IPS DF 4.7 (cell line): ENCODE results near the gene CNGB1.
"Not testable (repeated sequence)": the region's sequence is repeated elsewhere in the genome, so short reads cannot be mapped to it uniquely, and the experiment has no call there.

ENCODE experiments used
- DNase-seq: peaks from one replicate; pipeline ENCODE4 v3.0.0-alpha.2; 2013; ENCODE audit warnings: low spot score; ENCODE audit errors: extremely low read depth

The CNGB1 gene

GRCh38 chr16:57865746-57866528 is 105.0 kb downstream of the CNGB1 start:
- DNase-seq, result no peak

DNA sequence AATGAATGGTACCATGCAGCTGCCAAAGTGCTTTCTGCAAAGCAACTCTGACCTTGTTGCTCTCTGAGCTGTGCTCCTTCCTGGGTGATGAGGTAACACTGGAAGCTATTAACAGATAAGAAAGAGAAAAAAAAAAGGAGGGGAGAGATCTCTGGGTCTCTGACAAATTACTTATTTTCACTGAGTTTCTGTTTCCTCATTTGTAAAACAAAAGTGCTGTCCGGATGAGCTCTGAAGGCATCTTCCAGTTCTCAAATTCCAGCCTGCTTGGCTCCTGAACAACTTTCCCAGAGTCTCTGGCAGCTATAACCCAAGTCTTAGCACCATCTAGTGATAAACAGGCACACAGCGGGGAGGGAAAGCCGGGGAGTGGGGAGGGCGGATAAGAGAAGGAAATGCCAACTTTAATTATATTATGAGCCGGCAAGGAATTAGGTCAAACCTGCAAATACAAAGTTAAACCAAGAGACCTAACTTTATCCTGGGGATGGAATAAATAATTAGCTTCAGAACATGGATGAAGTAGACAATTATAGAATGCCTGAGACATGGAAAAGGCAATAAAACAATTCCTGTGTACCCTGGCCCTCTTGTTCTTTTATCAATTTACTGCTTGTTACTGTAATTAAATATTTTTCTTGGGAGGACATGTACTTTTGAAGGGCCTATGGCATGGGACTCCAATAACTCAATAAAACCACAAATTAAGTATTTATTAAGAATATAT is 107.3 kb downstream of the CNGB1 start:
- no peak for DNase-seq

- no peak for DNase-seq
These were observed 108.1 kb downstream of the CNGB1 start for GRCh38 chr16:57862698-57863433.

DNA sequence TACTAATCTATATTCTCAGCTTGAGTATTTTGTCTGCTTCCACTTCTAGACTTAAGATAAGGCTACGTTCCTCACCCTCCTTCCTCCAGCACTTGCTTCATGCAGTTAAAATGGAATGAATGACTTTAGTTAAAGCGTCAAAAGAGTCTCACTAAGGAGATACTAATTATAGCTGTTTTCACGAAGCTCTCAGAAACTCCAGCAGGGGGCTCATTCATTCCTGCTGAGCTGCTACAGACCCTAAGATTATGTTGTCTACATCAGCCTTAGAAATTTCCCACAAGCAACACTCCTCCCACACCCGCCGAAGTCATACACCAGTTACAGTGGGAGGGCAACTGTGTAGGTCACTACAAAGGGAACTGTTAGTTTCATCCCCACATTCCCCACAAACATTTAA is 111.6 kb downstream of the CNGB1 start:
- no peak for DNase-seq

DNA sequence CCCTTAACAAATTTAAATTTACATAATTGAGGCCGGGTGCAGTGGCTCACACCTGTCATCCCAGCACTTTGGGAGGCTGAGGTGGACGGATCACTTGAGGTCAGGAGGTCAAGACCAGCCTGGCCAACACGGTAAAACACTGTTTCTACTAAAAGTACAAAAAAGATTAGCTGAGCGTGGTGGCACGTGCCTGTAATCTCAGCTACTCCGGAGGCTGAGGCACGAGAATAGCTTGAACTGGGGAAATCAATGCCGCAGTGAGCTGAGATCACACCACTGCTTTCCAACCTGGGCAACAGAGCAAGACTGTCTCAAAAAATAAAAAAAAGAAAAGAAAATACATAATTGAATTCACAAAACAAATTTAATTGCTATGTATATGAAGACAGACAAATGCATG is 112.3 kb downstream of the CNGB1 start:
- DNase-seq, result no peak

DNA sequence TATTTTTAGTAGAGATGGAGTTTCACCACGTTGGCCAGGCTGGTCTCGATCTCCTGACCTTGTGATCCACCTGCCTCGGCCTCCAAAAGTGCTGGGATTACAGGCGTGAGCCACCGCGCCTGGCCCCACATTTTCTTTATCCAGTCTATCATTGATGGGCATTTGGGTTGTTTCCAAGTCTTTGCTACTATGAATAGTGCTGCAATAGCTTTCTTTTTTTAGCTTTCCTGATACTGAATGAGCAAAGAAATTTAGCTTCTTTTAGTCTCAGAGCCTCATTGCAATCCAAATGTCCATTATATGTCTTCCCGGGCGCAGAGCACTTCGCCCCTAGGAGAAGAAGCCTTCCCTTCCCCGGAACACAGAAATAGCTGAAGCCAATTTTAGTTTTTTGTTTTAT is 112.9 kb downstream of the CNGB1 start:
- not testable (repeated sequence) for DNase-seq

- DNase-seq, result no peak
These were observed 115.7 kb downstream of the CNGB1 start for GRCh38 chr16:57855188-57855587.

DNA sequence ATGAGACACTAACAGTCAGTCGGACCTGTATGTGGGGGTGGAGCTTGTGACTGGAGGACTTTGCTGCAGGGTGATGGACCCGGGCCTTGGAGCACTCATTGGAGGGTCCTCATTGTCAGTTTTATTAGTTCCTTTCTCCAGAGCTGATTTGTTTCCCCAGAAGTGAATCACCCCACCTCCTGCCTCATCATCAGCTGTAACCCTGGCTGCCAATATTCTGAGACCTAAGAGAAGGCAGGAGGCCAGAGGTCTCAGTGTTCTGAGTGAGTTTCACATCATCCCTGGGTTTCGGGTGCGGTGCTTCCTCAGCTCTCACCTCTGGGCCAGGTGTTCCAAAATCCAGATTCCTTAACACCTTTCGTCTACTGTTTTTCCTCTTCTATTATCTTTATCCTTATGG is 118.7 kb downstream of the CNGB1 start:
- no peak for DNase-seq

DNA sequence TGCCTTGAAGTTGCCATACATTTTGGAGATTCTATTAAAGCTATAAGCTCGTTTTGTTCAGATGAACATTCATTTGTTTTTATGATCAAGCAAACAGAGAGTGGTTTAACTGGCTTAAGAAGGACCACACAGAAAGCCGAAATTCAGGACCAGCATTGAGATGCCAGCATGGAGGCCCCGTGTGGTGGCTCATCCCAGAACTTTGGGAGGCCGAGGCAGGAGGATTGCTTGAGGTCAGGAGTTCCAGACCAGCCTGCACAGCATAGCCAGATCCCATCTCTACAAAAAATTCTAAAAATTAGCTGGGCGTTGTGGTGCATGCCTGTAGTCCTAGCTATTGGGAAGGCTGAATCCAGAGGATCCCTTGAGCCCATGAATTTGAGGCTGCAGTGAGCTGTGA is 122.7 kb downstream of the CNGB1 start:
- no peak for DNase-seq

- not testable (repeated sequence) for DNase-seq
These were observed 124.0 kb downstream of the CNGB1 start for GRCh38 chr16:57846931-57847330.

- peak; percentile 79 for DNase-seq
These were observed 124.7 kb downstream of the CNGB1 start for GRCh38 chr16:57846078-57846697.

- no peak for DNase-seq
These were observed 125.8 kb downstream of the CNGB1 start for GRCh38 chr16:57845115-57845514.

- DNase-seq, result no peak
These were observed 126.4 kb downstream of the CNGB1 start for GRCh38 chr16:57844416-57845030.

DNA sequence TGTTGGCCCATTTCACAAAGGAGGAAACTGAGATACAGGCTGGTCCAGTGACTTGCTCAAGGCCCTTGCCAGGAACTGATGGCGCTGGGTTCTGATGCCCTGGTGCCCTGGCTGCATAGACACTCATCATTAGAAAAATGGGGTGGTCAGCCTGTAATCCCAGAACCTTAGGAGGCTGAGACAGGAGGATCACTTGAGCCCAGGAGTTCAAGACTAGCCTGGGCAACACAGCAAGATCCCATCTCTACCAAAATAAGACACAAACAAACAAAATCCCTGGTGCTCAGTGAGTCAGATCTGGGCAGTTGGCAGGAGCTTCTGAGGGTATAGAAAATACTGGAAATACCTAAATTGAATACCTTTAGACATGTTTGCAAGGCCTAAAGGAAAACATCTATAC is 127.5 kb downstream of the CNGB1 start:
- no peak for DNase-seq

DNA sequence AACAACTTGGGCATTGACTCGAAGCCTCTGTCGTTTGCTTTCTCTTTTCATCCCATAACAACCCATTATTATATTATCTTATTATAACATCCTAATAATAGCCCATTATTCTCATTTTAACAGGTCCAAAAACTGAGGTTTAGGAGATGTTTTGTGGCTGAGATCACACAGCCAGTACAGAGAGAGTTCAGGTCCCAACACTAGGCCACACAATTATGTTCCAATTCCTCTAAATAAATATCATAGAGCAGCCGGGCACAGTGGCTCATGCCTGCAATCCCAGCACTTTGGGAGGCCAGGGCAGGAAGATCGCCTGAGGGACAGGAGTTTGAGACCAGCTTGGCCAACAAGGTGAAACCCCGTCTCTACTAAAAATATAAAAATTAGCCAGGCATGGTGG is 128.3 kb downstream of the CNGB1 start:
- DNase-seq, result no peak

DNA sequence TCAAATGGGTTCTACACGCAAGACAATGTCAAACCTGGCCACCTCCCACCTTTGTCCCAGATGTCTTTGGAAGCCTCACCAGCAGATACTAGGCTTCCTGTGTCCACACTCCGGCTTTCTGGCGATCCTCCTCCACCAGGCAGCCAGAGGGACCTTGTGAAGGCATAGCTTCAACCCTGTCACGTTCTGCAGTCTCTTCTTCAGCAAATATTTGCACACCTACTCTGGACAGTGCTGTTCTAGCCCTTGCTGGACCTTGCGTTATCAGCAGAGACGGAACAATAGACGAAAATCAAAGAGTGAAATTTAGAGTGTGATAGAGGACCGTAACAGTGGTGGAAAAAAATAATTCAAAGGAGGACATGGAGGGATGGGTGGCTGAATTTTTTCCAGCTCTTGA is 130.1 kb downstream of the CNGB1 start:
- no peak for DNase-seq

GRCh38 chr16:57838161-57838560 is 132.8 kb downstream of the CNGB1 start:
- no peak for DNase-seq

DNA sequence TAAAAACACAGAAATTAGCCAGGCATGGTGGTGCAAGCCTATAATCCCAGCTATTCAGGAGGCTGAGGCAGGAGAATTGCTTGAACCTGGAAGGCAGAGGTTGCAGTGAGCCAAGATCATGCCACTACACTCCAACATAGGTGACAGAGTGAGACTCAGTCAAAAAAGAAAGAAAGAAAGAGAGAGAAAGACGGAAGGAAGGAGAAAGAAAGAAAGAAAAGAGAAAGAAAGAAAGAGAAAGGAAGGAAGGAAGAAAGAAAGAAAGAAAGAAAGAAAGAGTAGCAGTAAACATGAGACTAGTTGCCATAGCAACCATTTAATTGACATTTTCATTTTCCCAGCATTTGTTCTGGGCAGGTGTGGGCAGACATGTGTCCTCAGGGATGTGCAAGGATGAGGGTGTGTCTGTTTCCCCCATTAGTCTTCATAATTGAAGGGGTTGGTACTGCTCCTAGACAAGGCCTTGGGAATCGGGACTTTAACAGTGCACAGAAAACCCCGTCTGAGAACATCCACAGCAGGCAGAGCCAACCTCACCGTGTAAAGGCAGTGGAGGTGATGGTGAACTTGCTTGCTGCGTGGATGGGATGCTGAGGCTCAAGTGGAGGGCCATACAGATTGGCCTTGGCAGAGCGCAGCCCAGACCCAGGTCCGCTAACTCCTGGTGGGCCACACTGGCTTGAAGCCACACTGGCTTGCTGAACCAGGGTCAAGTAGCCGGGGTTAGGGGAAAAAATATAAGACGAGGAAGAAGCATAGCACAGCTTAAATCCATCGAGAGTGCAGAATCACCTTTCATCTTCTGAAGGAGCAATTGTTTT is 133.4 kb downstream of the CNGB1 start:
- DNase-seq, result no peak

DNA sequence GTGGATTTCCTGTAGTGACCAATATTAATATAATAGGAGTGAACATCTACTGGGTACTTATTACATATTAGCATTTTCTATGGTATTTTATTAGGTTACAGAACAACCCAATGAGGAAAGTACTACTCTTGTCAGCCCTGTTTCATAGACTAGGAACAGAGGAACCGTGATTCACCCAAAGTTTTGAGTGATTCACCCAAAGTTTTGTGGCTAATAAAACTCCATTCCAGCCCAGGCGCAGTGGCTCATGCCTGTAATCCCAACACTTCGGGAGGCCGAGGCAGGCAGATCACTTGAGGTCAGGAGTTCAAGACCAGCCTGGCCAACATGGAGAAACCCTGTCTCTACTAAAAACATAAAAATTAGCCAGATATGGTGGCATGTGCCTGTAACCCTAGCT is 135.5 kb downstream of the CNGB1 start:
- not testable (repeated sequence) for DNase-seq

DNA sequence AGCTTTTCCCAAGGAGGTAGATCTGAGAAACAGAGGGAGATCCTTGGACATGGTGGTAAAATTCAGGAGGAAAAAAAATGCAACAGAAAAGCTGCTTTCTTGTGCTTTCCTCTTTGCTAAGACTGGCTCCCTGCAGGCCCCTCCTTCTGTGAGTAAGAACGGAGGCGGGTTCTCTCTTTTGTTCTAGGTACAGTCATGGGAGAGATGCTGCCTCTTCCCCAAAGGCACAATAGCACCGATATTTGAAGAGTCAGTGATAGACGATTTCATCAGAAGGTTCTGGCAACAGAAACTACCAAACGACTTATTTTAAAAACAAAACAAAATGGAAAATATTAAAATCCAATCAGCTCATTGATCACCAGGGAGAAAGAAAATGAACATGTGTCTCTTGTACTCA is 136.0 kb downstream of the CNGB1 start:
- no peak for DNase-seq
